A375 (cell line): ENCODE measurements around the gene VAX1. TPM values are rescaled to one million over a fixed set of nuclear protein-coding genes. Genes with fewer than 3 reads are reported as not detected.

Source experiments
- small RNA-seq: library from RNA; depleted of rRNA; stranded (forward); fragments of <200 nt; gene quantifications from one replicate; pipeline ENCODE3, GENCODE V24; 2014
- total RNA-seq: library from RNA; depleted of rRNA; stranded (reverse); fragments of >200 nt; shearing (Covaris generic); gene quantifications from 2 replicates; pipeline ENCODE4 v1.2.3, GENCODE V29; 2014; rRNA removed

VAX1 gene, protein sequence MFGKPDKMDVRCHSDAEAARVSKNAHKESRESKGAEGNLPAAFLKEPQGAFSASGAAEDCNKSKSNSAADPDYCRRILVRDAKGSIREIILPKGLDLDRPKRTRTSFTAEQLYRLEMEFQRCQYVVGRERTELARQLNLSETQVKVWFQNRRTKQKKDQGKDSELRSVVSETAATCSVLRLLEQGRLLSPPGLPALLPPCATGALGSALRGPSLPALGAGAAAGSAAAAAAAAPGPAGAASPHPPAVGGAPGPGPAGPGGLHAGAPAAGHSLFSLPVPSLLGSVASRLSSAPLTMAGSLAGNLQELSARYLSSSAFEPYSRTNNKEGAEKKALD
- 0.41 and 0.61 TPM in 2 replicates for total RNA-seq

DNA sequence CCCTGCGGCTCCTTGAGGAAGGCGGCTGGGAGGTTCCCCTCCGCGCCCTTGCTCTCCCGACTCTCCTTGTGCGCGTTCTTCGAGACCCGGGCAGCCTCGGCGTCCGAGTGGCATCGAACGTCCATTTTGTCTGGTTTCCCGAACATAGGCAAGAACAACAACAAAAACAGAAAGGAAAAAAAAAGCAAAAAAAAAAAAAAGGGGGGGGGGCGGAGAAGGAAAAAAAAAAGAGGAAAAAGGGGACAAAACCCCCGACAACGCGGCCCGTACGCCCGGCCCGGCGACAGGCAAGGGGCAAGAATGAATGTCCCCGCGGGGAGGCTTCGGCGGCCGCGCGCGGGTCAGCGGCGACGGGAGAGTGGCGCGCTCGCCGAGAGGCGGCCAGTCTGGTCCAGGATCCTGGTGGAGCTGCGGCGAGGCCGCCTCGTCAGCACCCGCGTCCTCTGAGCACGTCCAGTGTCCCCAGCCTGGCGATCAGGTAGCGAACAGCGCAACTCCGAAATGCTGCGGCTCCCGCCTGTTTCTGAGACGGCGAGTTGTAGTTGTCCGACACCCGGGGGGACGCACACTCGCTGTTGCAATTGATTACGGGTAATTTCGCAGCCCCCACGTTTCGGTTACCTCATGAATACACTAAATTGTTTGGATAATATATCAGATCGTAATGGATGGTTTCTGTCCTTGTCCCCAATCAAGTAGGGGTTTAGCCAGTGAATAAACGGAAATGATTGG lies at the start of gene VAX1:
Gene VAX1, minus strand, starts transcription at position 360 of the 732 bp plus-strand sequence. Its CDS starts 214 bp downstream, at position 146.

Small RNA genes lying within 50 kb of the gene (small RNA-seq; reads per million reads assigned to genes)
- gene MIR3663, result not detected

Other genes starting within 250 kb of the VAX1 start
- 4.1 and 9.5 TPM in 2 replicates for gene SHTN1, start 133.1 kb downstream of the VAX1 start, total RNA-seq
- not detected in 2 replicates for gene KCNK18, start 59.2 kb upstream of the VAX1 start, total RNA-seq
- not detected in 2 replicates for gene SLC18A2, start 102.8 kb upstream of the VAX1 start, total RNA-seq
- gene PDZD8, start 237.2 kb upstream of the VAX1 start, total RNA-seq, result 14.7 and 17.5 TPM in 2 replicates